GM23248 (cell line): ENCODE data around the gene TEX29. TPM values are rescaled to one million over a fixed set of nuclear protein-coding genes. Genes with fewer than 3 reads are reported as not detected.

Experiments
- DNase-seq: peaks from one replicate; pipeline ENCODE4 v3.0.0-alpha.2; 2015
- H2AFZ ChIP-seq: fragments of 200-600 bp; sonication (generic); 2 replicates; pipeline ENCODE4 v1.6.1; 2016; ENCODE audit warnings: antibody characterized with exemption
- H3F3A ChIP-seq: fragments of 200-600 bp; sonication (generic); 2 replicates; pipeline ENCODE4 v1.6.1; 2016; ENCODE audit warnings: mild to moderate bottlenecking, antibody characterized with exemption, mixed run types; ENCODE audit not compliant: insufficient read depth
- H3K27ac ChIP-seq: fragments of 200-600 bp; sonication (generic); 2 replicates; pipeline ENCODE4 v1.5.1; 2016; ENCODE audit warnings: mild to moderate bottlenecking
- H3K27me3 ChIP-seq: fragments of 200-600 bp; sonication (generic); replicated peaks from 2 replicates; pipeline ENCODE4 v1.6.1; 2016; ENCODE audit warnings: mild to moderate bottlenecking; ENCODE audit not compliant: insufficient read depth
- H3K36me3 ChIP-seq: fragments of 200-600 bp; sonication (generic); 2 replicates; pipeline ENCODE4 v1.6.1; 2016; ENCODE audit warnings: low read depth, mild to moderate bottlenecking
- H3K4me1 ChIP-seq: fragments of 200-600 bp; sonication (generic); 2 replicates; pipeline ENCODE4 v1.6.1; 2016; ENCODE audit warnings: mild to moderate bottlenecking; ENCODE audit not compliant: insufficient read depth
- H3K4me2 ChIP-seq: fragments of 200-600 bp; sonication (generic); one replicate; pipeline ENCODE4 v1.6.1; 2016; ENCODE audit warnings: mild to moderate bottlenecking; ENCODE audit not compliant: unreplicated experiment
- H3K4me3 ChIP-seq: fragments of 200-600 bp; sonication (generic); 2 replicates; pipeline ENCODE4 v1.5.1; 2016; ENCODE audit warnings: mild to moderate bottlenecking
- H3K79me2 ChIP-seq: fragments of 200-600 bp; sonication (generic); 2 replicates; pipeline ENCODE4 v1.6.1; 2016; ENCODE audit warnings: mild to moderate bottlenecking; ENCODE audit not compliant: insufficient read depth
- H3K9ac ChIP-seq: fragments of 200-600 bp; sonication (generic); 2 replicates; pipeline ENCODE4 v1.6.1; 2016; ENCODE audit warnings: mild to moderate bottlenecking
- H3K9me2 ChIP-seq: fragments of 200-600 bp; sonication (generic); 2 replicates; pipeline ENCODE4 v1.6.1; 2016; ENCODE audit warnings: mixed run types, mild to moderate bottlenecking, moderate library complexity; ENCODE audit not compliant: insufficient read depth
- H3K9me3 ChIP-seq: fragments of 200-600 bp; sonication (generic); one replicate; pipeline ENCODE4 v1.6.1; 2017; ENCODE audit warnings: low read depth
- H4K20me1 ChIP-seq: fragments of 200-600 bp; sonication (generic); 2 replicates; pipeline ENCODE4 v1.6.0; 2016; ENCODE audit not compliant: insufficient read depth
- EZH2 ChIP-seq: fragments of 200-600 bp; sonication (generic); IDR thresholded peaks from 2 replicates; pipeline ENCODE4 v1.6.1; 2018; ENCODE audit warnings: antibody characterized with exemption, mild to moderate bottlenecking; ENCODE audit not compliant: insufficient read depth, poor library complexity, severe bottlenecking
- EZH2phosphoT487 ChIP-seq: fragments of 200-600 bp; sonication (generic); IDR thresholded peaks from 2 replicates; pipeline ENCODE4 v1.6.1; 2018; ENCODE audit warnings: antibody characterized with exemption, moderate library complexity, mild to moderate bottlenecking, low read depth; ENCODE audit not compliant: insufficient read depth
- WGBS, 2 experiments: methylation state at CpG; one replicate each; pipeline ENCODE4 v1.1.6; 2015 to 2017; ENCODE audit warnings: low lambda C conversion rate in 2 of 2, low coverage in 1 of 2; ENCODE audit errors: missing lambda C conversion rate in 2 of 2; 5-methylcytosine and 5-hydroxymethylcytosine counted together
- in situ Hi-C: fragments of 300-500 bp; cut with MboI; formaldehyde crosslinking; loops from 2 replicates; pipeline ENCODE4 v1.15.0; 2020
- polyA plus RNA-seq: library from polyadenylated mRNA; unstranded; fragments of >200 nt; fragmentation: Nextera tagmentation; extraction: Ambion mirVana; gene quantifications from 2 replicates; pipeline ENCODE4 v1.2.1, GENCODE V29; 2016
- total RNA-seq: library from RNA; depleted of rRNA; stranded (reverse); fragments of >200 nt; shearing (Covaris generic); gene quantifications from 2 replicates; pipeline ENCODE4 v1.2.3, GENCODE V29; 2014

Gene TEX29
- total and polyA plus RNA-seq, 2 experiments from 2014 or later: 0.75 TPM; not detected in 1

DNA sequence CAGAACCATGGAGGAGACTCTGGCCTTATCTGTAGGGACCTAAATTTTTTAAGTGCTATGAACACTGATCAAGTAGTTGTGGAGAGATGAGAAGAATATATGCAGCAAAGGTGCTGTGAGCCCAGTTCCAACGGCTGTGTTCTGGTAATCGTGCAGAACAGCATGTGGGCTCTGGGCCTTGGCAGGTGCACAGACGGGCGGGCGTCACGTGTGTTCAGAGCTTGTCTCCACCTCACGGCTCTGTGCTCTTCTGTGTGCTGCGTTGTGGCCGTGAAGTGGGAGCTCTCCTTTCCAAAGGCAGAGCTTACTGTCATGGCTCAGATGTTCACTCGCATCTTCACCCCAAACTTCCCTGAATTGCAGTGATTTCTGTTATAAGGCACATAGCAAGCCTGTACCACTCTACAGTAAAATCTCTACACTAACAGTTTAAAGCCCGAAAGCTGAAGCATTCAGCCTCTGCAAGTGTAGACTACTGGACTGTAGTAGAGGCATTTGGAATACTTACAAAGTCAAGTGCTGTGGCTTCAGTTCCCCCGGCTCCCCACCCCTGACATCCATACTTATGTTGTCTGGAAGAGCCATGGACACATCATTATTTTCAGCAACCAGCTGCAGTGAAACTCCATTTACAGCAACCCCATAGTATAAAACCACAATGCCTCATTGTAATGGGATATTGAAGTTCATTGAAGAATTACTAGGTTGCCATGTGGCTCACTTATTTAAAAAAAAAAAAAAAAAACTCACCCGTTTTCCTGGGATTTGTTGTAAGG is 27.5 kb upstream of the TEX29 start:
- H3K27ac ChIP-seq: no peak overlapping the region
- WGBS, 2 experiments: 85 to 88% methylated on average over 13 of the region's 13 CpGs
- no peaks in the 10 kb centered on the region for H3K4me1 ChIP-seq
- H3K79me2 ChIP-seq: no peaks in the 10 kb centered on the region
- H2AFZ ChIP-seq: no peak overlapping the region
- in situ Hi-C loops: no loop called here
- no peaks in the 10 kb centered on the region for H3K9me2 ChIP-seq
- H3K4me2 ChIP-seq: no peak overlapping the region
- no peaks in the 10 kb centered on the region for H4K20me1 ChIP-seq
- H3K27me3 ChIP-seq: no peaks in the 10 kb centered on the region
- no peaks in the 10 kb centered on the region for H3K9me3 ChIP-seq
- no peak for TF ChIP-seq EZH2phosphoT487
- no peak for TF ChIP-seq EZH2
- H3K4me3 ChIP-seq: no peak overlapping the region
- no peak overlapping the region for H3K9ac ChIP-seq
- no peaks in the 10 kb centered on the region for H3F3A ChIP-seq
- no peak for DNase-seq
- H3K36me3 ChIP-seq: peaks cover 23% of the 10 kb centered on the region

GRCh38 chr13:111295886-111296285 is 24.6 kb upstream of the TEX29 start:
- no peaks in the 10 kb centered on the region for H3K79me2 ChIP-seq
- in situ Hi-C loops: no loop called here
- H3K4me1 ChIP-seq: no peaks in the 10 kb centered on the region
- no peak overlapping the region for H3K27ac ChIP-seq
- H3K4me3 ChIP-seq: no peak overlapping the region
- H4K20me1 ChIP-seq: no peaks in the 10 kb centered on the region
- H3F3A ChIP-seq: no peaks in the 10 kb centered on the region
- no peak overlapping the region for H3K4me2 ChIP-seq
- no peak for TF ChIP-seq EZH2
- no peak for TF ChIP-seq EZH2phosphoT487
- peaks cover 21% of the 10 kb centered on the region for H3K36me3 ChIP-seq
- no peaks in the 10 kb centered on the region for H3K9me2 ChIP-seq
- H2AFZ ChIP-seq: no peak overlapping the region
- no peaks in the 10 kb centered on the region for H3K9me3 ChIP-seq
- WGBS, 2 experiments: 88 to 95% methylated on average over 9 of the region's 9 CpGs
- no peaks in the 10 kb centered on the region for H3K27me3 ChIP-seq
- no peak overlapping the region for H3K9ac ChIP-seq
- DNase-seq: no peak

DNA sequence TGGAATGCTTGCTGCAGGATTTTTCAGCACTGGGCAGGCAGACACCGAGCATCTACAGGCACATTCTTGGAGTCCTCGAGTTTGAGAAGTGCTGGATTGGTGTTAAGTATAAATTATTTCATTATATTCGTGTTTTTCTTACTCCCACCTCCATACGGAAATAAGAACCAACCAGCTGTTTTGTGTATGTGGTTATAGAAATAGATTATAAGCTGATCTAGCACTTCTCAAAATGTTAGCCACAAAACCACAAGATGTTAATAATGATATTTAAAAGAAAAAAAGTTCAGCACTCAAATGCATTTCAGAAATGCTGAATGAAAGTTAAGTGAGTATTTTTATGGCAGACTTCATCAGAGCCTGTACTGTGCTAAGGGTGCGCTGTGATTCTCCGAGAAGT is 24.0 kb upstream of the TEX29 start:
- Histone ChIP-seq H3F3A (no peaks in the 10 kb centered on the region), H3K4me1 (no peaks in the 10 kb centered on the region), H3K4me3 (no peak overlapping the region), H3K9ac (no peak overlapping the region), H3K79me2 (no peaks in the 10 kb centered on the region), H3K9me3 (no peaks in the 10 kb centered on the region), H2AFZ (no peak overlapping the region), H3K9me2 (no peaks in the 10 kb centered on the region), H3K27ac (no peak overlapping the region), H3K27me3 (no peaks in the 10 kb centered on the region), H4K20me1 (no peaks in the 10 kb centered on the region), H3K36me3 (peaks cover 25% of the 10 kb centered on the region), H3K4me2 (no peak overlapping the region)
- DNase-seq: no peak
- in situ Hi-C loops: no loop called here
- TF ChIP-seq EZH2phosphoT487: no peak
- no peak for TF ChIP-seq EZH2
- WGBS, 2 experiments: 64% methylated on average over 6 of the region's 6 CpGs

DNA sequence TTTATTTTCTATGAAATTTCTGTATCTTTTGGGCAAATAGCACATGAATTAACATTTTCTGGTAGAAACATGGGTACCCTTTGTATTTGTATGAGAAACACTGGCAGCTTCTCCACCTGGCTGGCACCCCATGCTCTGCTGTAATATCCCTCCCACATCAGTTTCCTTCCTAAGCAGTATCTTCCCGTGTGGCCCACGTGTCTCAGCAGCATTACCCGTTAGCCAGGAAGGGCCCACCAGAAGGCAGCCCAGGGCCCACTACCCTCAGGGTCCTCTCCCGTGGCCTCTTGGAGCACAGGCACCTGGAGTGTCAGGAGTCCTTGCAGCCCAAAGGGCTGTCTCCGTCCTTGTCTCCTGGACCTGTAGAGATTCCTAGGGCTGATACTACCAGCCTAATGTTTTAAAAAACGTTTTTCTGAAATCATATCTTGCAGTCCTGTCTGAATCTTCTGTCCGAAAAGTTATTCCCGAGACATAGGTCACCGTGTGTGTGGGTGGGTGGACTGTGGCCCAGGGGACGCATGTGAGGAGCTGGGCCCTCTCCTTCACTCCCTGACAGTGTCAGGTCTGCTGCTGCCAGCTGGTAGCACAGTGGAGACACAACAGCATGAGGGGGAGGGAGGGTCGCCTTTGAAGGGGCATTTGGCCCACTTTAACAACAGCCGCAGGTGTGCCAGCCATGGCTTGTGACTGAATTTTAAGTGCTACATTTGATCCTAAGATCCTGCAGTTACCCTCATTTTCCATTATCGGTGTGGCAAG is 22.0 kb upstream of the TEX29 start:
- Histone ChIP-seq H3K9me2 (no peaks in the 10 kb centered on the region), H3K27me3 (no peaks in the 10 kb centered on the region), H3K4me2 (no peak overlapping the region), H3F3A (no peaks in the 10 kb centered on the region), H2AFZ (no peak overlapping the region), H3K4me3 (no peak overlapping the region), H3K27ac (no peak overlapping the region), H3K4me1 (no peaks in the 10 kb centered on the region), H4K20me1 (no peaks in the 10 kb centered on the region), H3K9ac (no peak overlapping the region), H3K9me3 (no peaks in the 10 kb centered on the region), H3K79me2 (no peaks in the 10 kb centered on the region), H3K36me3 (peaks cover 24% of the 10 kb centered on the region)
- WGBS, 2 experiments: 74 to 75% methylated on average over 12 to 13 of the region's 13 CpGs
- in situ Hi-C loops: no loop called here
- no peak for DNase-seq
- TF ChIP-seq EZH2phosphoT487: no peak
